ENCODE data around the gene TGFBR3. TPM values are rescaled to one million over a fixed set of nuclear protein-coding genes. Genes with fewer than 3 reads are reported as not detected.

TGFBR3 gene
- total RNA-seq, 1 donor from 2014 or later: 0.60 TPM

- POLR2A ChIA-PET: no interaction called here
- Mint-ChIP-seq H3K9me3 (no peaks in the 10 kb centered on the region), H3K27ac (no peak overlapping the region), H3K4me1 (no peaks in the 10 kb centered on the region), H3K27me3 (no peaks in the 10 kb centered on the region), H3K36me3 (ENCODE audit: low read depth) (no peaks in the 10 kb centered on the region), H3K4me3 (no peak overlapping the region)
- no peak for TF ChIP-seq CTCF (IDR thresholded peaks at IDR 0.05)
- DNase-seq (no peak), ATAC-seq (ENCODE audit: low read depth) (no peak)
- CTCF ChIA-PET: no interaction called here
- intact Hi-C loops (cut with micrococcal nuclease): no loop called here
Observed at GRCh38 chr1:91724644-91725043, 161.3 kb downstream of the TGFBR3 start.

- H3K27me3 Mint-ChIP-seq: no peaks in the 10 kb centered on the region
- H3K9me3 Mint-ChIP-seq: no peaks in the 10 kb centered on the region
- CTCF ChIA-PET: no interaction called here
- ATAC-seq (ENCODE audit: low read depth) (no peak), DNase-seq (no peak)
- POLR2A ChIA-PET: no interaction called here
- H3K4me1 Mint-ChIP-seq: no peaks in the 10 kb centered on the region
- no peak for TF ChIP-seq CTCF (IDR thresholded peaks at IDR 0.05)
- H3K27ac Mint-ChIP-seq: no peak overlapping the region
- H3K36me3 Mint-ChIP-seq (ENCODE audit: low read depth): no peaks in the 10 kb centered on the region
- no peak overlapping the region for H3K4me3 Mint-ChIP-seq
- intact Hi-C loops (cut with micrococcal nuclease): no loop called here
Observed at GRCh38 chr1:91724231-91724630, 161.7 kb downstream of the TGFBR3 start.

GRCh38 chr1:91720044-91720443 lies 165.9 kb downstream of the TGFBR3 start:
- CTCF ChIA-PET: no interaction called here
- intact Hi-C loops (cut with micrococcal nuclease): no loop called here
- Mint-ChIP-seq H3K27ac (no peak overlapping the region), H3K4me1 (no peaks in the 10 kb centered on the region), H3K9me3 (no peaks in the 10 kb centered on the region), H3K4me3 (no peak overlapping the region), H3K27me3 (no peaks in the 10 kb centered on the region), H3K36me3 (ENCODE audit: low read depth) (no peaks in the 10 kb centered on the region)
- no peak for ATAC-seq (ENCODE audit: low read depth)
- POLR2A ChIA-PET: no interaction called here
- DNase-seq: no peak
- no peak for TF ChIP-seq CTCF (IDR thresholded peaks at IDR 0.05)

- intact Hi-C loops (cut with micrococcal nuclease): no loop called here
- no peaks in the 10 kb centered on the region for H3K36me3 Mint-ChIP-seq (ENCODE audit: low read depth)
- no peak for TF ChIP-seq CTCF (IDR thresholded peaks at IDR 0.05)
- ChIA-PET CTCF (no interaction called here), POLR2A (no interaction called here)
- no peaks in the 10 kb centered on the region for H3K27me3 Mint-ChIP-seq
- ATAC-seq (ENCODE audit: low read depth) (no peak), DNase-seq (no peak)
- no peaks in the 10 kb centered on the region for H3K4me1 Mint-ChIP-seq
- no peaks in the 10 kb centered on the region for H3K9me3 Mint-ChIP-seq
- no peak overlapping the region for H3K4me3 Mint-ChIP-seq
- H3K27ac Mint-ChIP-seq: no peak overlapping the region
Observed at GRCh38 chr1:91718877-91719276, 167.1 kb downstream of the TGFBR3 start.

- POLR2A ChIA-PET: no interaction called here
- CTCF ChIA-PET: no interaction called here
- H3K4me3 Mint-ChIP-seq: no peak overlapping the region
- intact Hi-C loops (cut with micrococcal nuclease): no loop called here
- H3K9me3 Mint-ChIP-seq: no peaks in the 10 kb centered on the region
- H3K36me3 Mint-ChIP-seq (ENCODE audit: low read depth): no peaks in the 10 kb centered on the region
- H3K27me3 Mint-ChIP-seq: peaks cover under 1% of the 10 kb centered on the region
- H3K4me1 Mint-ChIP-seq: peaks cover 4% of the 10 kb centered on the region
- no peak for ATAC-seq (ENCODE audit: low read depth)
- no peak overlapping the region for H3K27ac Mint-ChIP-seq
- DNase-seq: no peak
- TF ChIP-seq CTCF (IDR thresholded peaks at IDR 0.05): no peak
Observed at GRCh38 chr1:91718368-91718767, 167.6 kb downstream of the TGFBR3 start.

Data from activated B cell treated with CpG ODN at 0.5 μM for 24 hours (primary cell).